ENCODE results near the gene MEOX1. TPM values are rescaled to one million over a fixed set of nuclear protein-coding genes. Genes with fewer than 3 reads are reported as not detected.

MEOX1 gene
- total RNA-seq, 2 donors from 2014 or later, result 3.4 to 6.1 TPM

GRCh38 chr17:43703630-43704029, 41.9 kb upstream of the MEOX1 start:
- H3K27me3 ChIP-seq (replicated peaks; ENCODE audit: insufficient read depth), result no peaks in the 10 kb centered on the region
- H3K27ac ChIP-seq, result no peak overlapping the region
- intact Hi-C loops (cut with DNase I), result no loop called here
- no peak for DNase-seq (ENCODE audit: low spot score)
- H3K36me3 ChIP-seq, result no peaks in the 10 kb centered on the region
- no peak overlapping the region for H3K4me3 ChIP-seq
- no peak for TF ChIP-seq POLR2AphosphoS5 (IDR thresholded peaks at IDR 0.05)
- TF ChIP-seq POLR2A (IDR thresholded peaks at IDR 0.05), result no peak
- TF ChIP-seq, protein P1, sequence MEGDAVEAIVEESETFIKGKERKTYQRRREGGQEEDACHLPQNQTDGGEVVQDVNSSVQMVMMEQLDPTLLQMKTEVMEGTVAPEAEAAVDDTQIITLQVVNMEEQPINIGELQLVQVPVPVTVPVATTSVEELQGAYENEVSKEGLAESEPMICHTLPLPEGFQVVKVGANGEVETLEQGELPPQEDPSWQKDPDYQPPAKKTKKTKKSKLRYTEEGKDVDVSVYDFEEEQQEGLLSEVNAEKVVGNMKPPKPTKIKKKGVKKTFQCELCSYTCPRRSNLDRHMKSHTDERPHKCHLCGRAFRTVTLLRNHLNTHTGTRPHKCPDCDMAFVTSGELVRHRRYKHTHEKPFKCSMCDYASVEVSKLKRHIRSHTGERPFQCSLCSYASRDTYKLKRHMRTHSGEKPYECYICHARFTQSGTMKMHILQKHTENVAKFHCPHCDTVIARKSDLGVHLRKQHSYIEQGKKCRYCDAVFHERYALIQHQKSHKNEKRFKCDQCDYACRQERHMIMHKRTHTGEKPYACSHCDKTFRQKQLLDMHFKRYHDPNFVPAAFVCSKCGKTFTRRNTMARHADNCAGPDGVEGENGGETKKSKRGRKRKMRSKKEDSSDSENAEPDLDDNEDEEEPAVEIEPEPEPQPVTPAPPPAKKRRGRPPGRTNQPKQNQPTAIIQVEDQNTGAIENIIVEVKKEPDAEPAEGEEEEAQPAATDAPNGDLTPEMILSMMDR (IDR thresholded peaks at IDR 0.05), result no peak
- no peaks in the 10 kb centered on the region for H3K9me3 ChIP-seq
- H3K4me1 ChIP-seq (replicated peaks), result no peaks in the 10 kb centered on the region
- 91% methylated on average over 3 of the region's 3 CpGs for WGBS

DNA sequence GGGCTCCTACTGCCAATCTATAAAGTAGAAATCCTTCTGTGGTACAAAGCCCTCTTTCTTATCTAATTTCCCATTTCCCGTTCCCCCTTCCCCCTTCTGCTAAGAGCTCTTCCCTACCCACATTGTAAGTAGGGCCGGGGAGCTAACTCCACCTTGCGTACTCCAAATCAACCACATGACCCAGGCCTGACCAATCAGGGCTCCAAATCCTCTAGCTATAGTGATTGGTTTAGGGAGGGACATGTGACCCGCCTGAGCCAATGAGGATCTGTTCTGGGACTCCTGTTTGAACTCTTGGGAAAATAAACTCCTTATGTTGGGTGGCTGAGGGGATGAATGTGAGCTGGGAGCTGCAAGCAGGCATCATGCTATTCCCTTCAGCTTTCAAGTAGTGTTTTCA, 40.9 kb upstream of the MEOX1 start:
- Histone ChIP-seq H3K4me3 (no peak overlapping the region), H3K36me3 (no peaks in the 10 kb centered on the region), H3K9me3 (no peaks in the 10 kb centered on the region), H3K4me1 (replicated peaks) (no peaks in the 10 kb centered on the region), H3K27ac (no peak overlapping the region), H3K27me3 (replicated peaks; ENCODE audit: insufficient read depth) (no peaks in the 10 kb centered on the region)
- no peak for TF ChIP-seq POLR2A (IDR thresholded peaks at IDR 0.05)
- TF ChIP-seq, protein P1 (IDR thresholded peaks at IDR 0.05), result no peak
- no peak for TF ChIP-seq POLR2AphosphoS5 (IDR thresholded peaks at IDR 0.05)
- 88% methylated on average over 4 of the region's 4 CpGs for WGBS
- no peak for DNase-seq (ENCODE audit: low spot score)
- intact Hi-C loops (cut with DNase I), result no loop called here

DNA sequence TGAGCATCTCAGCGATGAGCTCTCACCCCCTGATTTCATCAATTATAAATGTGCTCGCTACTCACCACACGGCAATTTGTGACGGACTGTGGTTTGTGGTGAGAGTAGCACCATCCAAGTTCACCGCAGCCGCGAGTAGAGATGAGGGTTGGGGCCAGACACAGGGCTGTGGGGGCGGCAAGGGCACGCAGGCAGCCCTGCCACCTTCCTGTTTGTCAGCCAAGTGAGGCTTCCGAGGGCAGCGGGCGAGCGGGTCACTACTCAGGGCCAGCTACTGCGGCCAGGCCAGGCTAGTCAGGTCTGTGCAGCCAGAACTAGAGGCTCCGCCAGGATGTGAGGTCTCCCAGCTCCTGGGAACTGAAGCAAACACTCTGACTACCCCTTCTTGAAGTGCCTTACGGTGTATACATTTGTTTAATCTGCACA, 39.6 kb upstream of the MEOX1 start:
- Histone ChIP-seq H3K27ac (no peak overlapping the region), H3K4me3 (no peak overlapping the region), H3K4me1 (replicated peaks) (no peaks in the 10 kb centered on the region), H3K36me3 (no peaks in the 10 kb centered on the region), H3K27me3 (replicated peaks; ENCODE audit: insufficient read depth) (no peaks in the 10 kb centered on the region), H3K9me3 (no peaks in the 10 kb centered on the region)
- TF ChIP-seq POLR2AphosphoS5 (IDR thresholded peaks at IDR 0.05) (no peak), POLR2A (IDR thresholded peaks at IDR 0.05) (no peak)
- TF ChIP-seq, protein P1 (IDR thresholded peaks at IDR 0.05), result no peak
- intact Hi-C loops (cut with DNase I), result no loop called here
- no peak for DNase-seq (ENCODE audit: low spot score)
- 80% methylated on average over 16 of the region's 16 CpGs for WGBS

GRCh38 chr17:43699438-43699756, 37.7 kb upstream of the MEOX1 start:
- WGBS, result 80% methylated on average over 3 of the region's 3 CpGs
- H3K4me3 ChIP-seq, result no peak overlapping the region
- H3K27me3 ChIP-seq (replicated peaks; ENCODE audit: insufficient read depth), result no peaks in the 10 kb centered on the region
- H3K27ac ChIP-seq, result no peak overlapping the region
- H3K4me1 ChIP-seq (replicated peaks), result no peaks in the 10 kb centered on the region
- TF ChIP-seq POLR2A (IDR thresholded peaks at IDR 0.05) (no peak), POLR2AphosphoS5 (IDR thresholded peaks at IDR 0.05) (no peak)
- TF ChIP-seq, protein P1 (IDR thresholded peaks at IDR 0.05), result no peak
- intact Hi-C loops (cut with DNase I), result loop anchor here (5.0 kb wide), 1 partner anchor 148 kb away; the partner anchor contains the start of gene CD300LG
- H3K9me3 ChIP-seq, result no peaks in the 10 kb centered on the region
- no peaks in the 10 kb centered on the region for H3K36me3 ChIP-seq
- DNase-seq (ENCODE audit: low spot score), result no peak

DNA sequence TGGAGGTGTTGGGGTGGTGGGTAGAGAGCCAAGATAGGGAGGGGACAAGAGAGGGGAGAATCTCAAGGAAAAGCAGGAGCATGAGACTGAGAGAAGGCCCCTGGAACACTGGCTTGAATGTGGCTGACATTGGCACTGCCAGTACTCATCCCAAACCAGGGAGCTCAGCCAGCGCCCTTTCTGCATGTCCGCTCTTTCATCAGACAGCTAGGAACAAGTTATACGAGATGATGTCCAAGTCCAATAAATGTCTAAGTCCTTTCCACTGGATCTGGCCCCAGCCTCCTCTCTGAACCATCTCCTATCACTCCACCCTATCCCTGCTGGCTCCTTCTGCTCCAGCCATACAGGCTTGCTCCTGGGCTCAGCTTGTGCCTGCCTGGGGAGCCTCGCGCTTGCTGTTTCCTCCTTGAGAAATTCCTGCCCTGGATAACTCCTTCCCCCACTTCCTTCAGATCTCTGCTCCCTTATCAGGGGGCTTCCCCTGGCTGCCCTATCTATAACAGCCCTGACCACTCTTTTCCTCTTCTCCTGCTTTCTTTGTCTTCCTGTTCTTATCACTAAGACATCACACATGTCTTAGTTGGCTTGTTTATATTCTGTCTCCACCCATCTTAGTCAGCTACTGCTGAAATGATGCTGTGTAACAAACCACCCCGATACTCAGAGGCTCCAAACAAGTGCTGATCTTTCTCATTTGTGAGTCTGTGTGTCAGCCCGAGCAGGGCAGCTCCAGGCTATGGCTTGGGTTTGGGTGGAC, 37.1 kb upstream of the MEOX1 start:
- peak; percentile 75 for TF ChIP-seq POLR2AphosphoS5 (IDR thresholded peaks at IDR 0.05)
- TF ChIP-seq, protein P1 (IDR thresholded peaks at IDR 0.05), result no peak
- 37% methylated on average over 7 of the region's 7 CpGs for WGBS
- intact Hi-C loops (cut with DNase I), result loop anchor here (5.0 kb wide), 1 partner anchor 148 kb away; the partner anchor contains the start of gene CD300LG
- Histone ChIP-seq H3K4me1 (replicated peaks) (no peaks in the 10 kb centered on the region), H3K27me3 (replicated peaks; ENCODE audit: insufficient read depth) (no peaks in the 10 kb centered on the region), H3K9me3 (no peaks in the 10 kb centered on the region), H3K36me3 (no peaks in the 10 kb centered on the region), H3K4me3 (no peak overlapping the region), H3K27ac (no peak overlapping the region)
- peak; percentile 69 for DNase-seq (ENCODE audit: low spot score)

Measured in prostate gland (tissue), 2 donors.